HG03103 (cell line): Measurements from ENCODE around the gene FAM89A.
"Not testable (repeated sequence)": the region's sequence is repeated elsewhere in the genome, so short reads cannot be mapped to it uniquely, and the experiment has no call there.

Source experiments
- ATAC-seq: cut with Tn5 transposase; IDR thresholded peaks from one replicate; pipeline ENCODE4 v1.9.1; 2021; ENCODE audit warnings: low read depth; ENCODE audit not compliant: unreplicated experiment

The FAM89A gene

GRCh38 chr1:231037585-231038517, 2.2 kb downstream of the FAM89A start:
- no peak for ATAC-seq

GRCh38 chr1:231036416-231036815, 3.6 kb downstream of the FAM89A start:
- no peak for ATAC-seq

GRCh38 chr1:231035799-231036198, 4.3 kb downstream of the FAM89A start:
- ATAC-seq, result no peak

GRCh38 chr1:231032963-231033362, 7.1 kb downstream of the FAM89A start:
- no peak for ATAC-seq

- no peak for ATAC-seq
These were observed 10.2 kb downstream of the FAM89A start for GRCh38 chr1:231029841-231030240.

- not testable (repeated sequence) for ATAC-seq
These were observed 10.8 kb downstream of the FAM89A start for GRCh38 chr1:231029247-231029646.

- no peak for ATAC-seq
These were observed 11.4 kb downstream of the FAM89A start for GRCh38 chr1:231028682-231029081.

GRCh38 chr1:231027971-231028370, 12.1 kb downstream of the FAM89A start:
- ATAC-seq, result no peak

- ATAC-seq, result no peak
These were observed 12.7 kb downstream of the FAM89A start for GRCh38 chr1:231027136-231027925.

- ATAC-seq, result no peak
These were observed 13.5 kb downstream of the FAM89A start for GRCh38 chr1:231026576-231026975.

- ATAC-seq, result no peak
These were observed 16.9 kb downstream of the FAM89A start for GRCh38 chr1:231023150-231023549.

GRCh38 chr1:231022543-231022942, 17.5 kb downstream of the FAM89A start:
- not testable (repeated sequence) for ATAC-seq

GRCh38 chr1:231021540-231022031, 18.5 kb downstream of the FAM89A start:
- ATAC-seq, result no peak

- ATAC-seq, result no peak
These were observed 19.2 kb downstream of the FAM89A start for GRCh38 chr1:231020816-231021215.

GRCh38 chr1:231020139-231020601, 19.9 kb downstream of the FAM89A start:
- no peak for ATAC-seq

- no peak for ATAC-seq
These were observed 20.3 kb downstream of the FAM89A start for GRCh38 chr1:231019711-231020110.

GRCh38 chr1:231016966-231017365, 23.1 kb downstream of the FAM89A start:
- ATAC-seq, result no peak

- no peak for ATAC-seq
These were observed 23.8 kb downstream of the FAM89A start for GRCh38 chr1:231016234-231016633.

- no peak for ATAC-seq
These were observed 26.6 kb downstream of the FAM89A start for GRCh38 chr1:231013391-231014015.

GRCh38 chr1:231011963-231012362, 28.1 kb downstream of the FAM89A start:
- no peak for ATAC-seq

- ATAC-seq, result no peak
These were observed 28.7 kb downstream of the FAM89A start for GRCh38 chr1:231011360-231011759.
